HG02970 (cell line): ENCODE measurements around the gene DYNC1H1.

ENCODE experiments used
- ATAC-seq: cut with Tn5 transposase; IDR thresholded peaks from one replicate; pipeline ENCODE4 v1.9.1; 2021; ENCODE audit warnings: mild to moderate bottlenecking, moderate library complexity, moderate number of reproducible peaks; ENCODE audit not compliant: unreplicated experiment, low FRiP score

The DYNC1H1 gene

GRCh38 chr14:102028733-102029132, 64.4 kb downstream of the DYNC1H1 start:
- no peak for ATAC-seq

GRCh38 chr14:102029956-102030355, 65.6 kb downstream of the DYNC1H1 start:
- ATAC-seq = no peak

DNA sequence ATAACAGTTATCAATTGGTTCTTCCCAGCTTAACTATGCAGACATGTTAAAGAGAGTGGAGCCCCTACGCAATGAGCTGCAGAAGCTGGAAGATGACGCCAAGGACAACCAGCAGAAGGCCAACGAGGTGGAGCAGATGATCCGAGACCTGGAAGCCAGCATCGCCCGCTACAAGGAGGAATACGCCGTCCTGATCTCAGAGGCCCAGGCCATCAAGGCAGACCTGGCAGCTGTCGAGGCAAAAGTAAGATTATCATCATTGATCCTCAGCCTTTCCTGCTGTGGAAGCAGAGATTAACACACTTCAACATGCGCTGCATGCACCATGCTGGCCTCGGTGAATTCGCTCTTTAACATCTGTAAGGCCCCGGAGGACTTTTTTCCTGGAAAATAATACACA, 68.9 kb downstream of the DYNC1H1 start:
- ATAC-seq = no peak

DNA sequence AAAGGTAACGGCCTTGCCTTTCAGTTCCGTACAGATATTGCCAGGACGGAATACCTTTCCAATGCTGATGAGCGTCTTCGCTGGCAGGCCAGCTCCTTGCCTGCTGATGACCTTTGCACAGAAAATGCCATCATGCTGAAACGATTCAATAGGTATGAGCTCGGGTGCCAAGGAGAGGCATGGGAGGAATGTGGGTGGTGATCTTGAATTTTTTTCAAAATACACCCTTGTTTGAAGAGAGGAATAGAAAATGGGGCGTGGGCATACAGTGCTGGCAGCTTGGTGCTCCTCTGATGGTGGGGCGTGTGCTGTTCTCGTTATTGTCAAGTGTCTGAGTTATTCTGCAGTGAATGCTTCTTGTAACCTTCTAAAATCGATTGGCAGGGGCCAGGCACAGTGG, 69.9 kb downstream of the DYNC1H1 start:
- ATAC-seq = no peak

DNA sequence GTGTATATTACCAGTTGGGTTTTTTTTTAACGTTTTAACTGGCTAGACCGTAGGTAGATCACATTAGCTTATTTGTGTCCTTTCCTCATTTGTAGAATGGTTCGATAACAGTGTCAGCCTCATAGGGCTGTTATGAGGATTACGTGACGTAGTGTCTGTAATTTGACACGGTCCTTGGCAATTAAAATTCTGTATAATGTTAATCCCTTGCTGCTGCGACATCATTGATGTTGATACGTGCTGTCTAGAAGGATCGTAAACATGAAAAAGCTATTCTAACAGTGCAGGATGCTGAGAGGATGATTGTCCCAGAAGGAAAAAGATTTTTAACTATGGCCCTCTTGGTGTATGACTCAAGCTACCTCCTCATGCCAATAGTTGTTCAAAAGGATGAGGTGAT, 71.5 kb downstream of the DYNC1H1 start:
- no peak for ATAC-seq

DNA sequence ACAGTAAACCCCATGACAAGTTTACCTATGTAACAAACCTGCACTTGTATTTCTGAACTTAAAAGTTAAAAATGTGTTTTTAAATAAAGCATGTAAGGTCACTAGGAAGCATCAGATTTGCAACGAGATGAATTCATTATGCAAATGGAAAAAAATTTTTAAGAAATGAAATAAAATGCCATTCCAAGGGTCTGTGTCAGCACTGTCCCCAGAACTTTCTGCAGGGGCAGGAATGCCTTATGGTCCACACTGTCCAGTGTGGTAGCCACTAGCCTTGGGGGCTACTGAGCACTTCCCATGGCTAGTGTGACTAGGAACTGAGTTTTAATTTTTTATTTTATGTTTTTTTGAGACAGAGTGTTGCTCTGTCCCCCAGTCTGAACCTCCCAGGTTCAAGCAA, 73.3 kb downstream of the DYNC1H1 start:
- no peak for ATAC-seq

DNA sequence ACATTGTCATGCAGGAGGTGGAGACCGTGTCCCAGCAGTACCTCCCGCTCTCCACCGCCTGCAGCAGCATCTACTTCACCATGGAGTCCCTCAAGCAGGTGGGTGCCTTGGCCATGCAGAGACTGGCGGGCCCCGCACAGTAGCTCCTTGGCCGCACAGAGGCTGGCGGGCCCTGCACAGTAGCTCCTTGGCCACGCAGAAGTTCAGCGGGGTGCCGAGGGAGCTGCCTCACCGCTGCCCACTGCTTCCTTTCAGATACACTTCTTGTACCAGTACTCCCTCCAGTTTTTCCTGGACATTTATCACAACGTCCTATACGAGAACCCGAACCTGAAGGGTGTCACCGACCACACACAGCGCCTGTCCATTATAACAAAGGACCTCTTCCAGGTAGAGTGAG, 74.8 kb downstream of the DYNC1H1 start:
- ATAC-seq = no peak

GRCh38 chr14:102040153-102040552, 75.8 kb downstream of the DYNC1H1 start:
- ATAC-seq = no peak

DNA sequence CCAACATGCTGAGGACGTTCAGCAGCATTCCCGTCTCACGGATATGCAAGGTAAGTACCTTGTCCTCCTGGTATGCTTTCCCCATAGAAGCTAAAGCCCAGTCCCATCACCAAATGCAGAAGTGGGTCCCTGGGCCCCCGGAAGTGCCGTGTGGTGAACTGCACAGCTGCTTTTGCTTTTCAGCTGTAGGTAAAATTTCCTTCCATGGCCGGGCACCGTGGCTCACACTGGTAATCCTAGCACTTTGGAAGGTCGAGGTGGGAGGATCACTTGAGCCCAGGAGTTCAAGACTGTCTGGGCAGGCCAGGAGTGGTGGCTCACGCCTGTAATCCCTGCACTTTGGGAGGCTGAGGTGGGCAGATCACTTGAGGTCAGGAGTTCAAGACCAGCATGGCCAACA, 78.3 kb downstream of the DYNC1H1 start:
- no peak for ATAC-seq

GRCh38 chr14:102043251-102044025, 79.1 kb downstream of the DYNC1H1 start:
- no peak for ATAC-seq

DNA sequence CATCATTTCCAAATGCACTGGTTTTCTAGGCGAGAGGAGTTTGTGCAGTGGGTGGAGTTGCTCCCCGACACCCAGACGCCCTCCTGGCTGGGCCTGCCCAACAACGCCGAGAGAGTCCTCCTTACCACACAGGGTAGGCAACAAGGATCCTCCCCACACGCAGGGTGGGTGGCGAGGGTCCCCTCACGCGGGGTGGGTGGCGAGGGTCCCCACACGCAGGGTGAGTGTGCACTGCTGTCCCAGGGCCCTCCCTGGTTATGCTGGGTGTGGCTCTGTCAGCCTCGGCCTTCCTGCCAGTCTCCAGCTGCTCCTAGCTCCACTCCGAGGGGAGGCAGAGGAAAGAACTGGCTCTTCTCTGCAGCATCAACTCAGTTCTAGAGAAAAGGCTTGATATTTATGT, 80.2 kb downstream of the DYNC1H1 start:
- ATAC-seq = no peak

- no peak for ATAC-seq
These were observed 82.2 kb downstream of the DYNC1H1 start for GRCh38 chr14:102046337-102047278.

- ATAC-seq = no peak
These were observed 83.6 kb downstream of the DYNC1H1 start for GRCh38 chr14:102047808-102048540.

DNA sequence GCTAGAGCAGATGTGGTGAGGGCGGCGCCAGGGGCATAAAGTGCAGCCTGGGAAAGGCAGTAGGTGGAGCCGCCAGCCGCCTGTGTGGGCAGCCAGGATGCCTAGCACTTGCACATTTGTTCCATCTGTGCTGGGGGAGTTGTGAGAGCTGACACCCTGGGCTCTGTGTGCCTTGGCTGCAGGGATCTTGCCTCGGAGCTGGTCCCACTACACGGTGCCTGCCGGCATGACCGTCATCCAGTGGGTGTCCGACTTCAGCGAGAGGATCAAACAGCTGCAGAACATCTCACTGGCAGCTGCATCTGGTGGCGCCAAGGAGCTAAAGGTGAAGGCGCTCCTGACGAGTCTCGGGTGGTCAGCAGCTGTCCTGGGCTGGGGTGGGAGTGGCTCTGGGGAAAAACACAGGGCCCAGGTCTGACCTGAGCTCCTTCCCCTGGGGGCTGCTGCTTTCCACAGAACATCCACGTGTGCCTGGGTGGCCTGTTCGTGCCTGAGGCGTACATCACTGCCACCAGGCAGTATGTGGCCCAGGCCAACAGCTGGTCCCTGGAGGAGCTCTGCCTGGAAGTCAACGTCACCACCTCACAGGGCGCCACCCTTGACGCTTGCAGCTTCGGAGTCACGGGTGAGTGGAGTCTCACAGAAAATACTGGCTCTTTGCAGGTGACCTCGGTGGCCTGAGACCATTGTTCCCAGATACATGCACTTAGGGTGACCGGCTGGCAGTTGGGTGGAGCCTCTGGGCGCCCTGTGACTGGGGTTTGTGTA, 85.1 kb downstream of the DYNC1H1 start:
- no peak for ATAC-seq

DNA sequence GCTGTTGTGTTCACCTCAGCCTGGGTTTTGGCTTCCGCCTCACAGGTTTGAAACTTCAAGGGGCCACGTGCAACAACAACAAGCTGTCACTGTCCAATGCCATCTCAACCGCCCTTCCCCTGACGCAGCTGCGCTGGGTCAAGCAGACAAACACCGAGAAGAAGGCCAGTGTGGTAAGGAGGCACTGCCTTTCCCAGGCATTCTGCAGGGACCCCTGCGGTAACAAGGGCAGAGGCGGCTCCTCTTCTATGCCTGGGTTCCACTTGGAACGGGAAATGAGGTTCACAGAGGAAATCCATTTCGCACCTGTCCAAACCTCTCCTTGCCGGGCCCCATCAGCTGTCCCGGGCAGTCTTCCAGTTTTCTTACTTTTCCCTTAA, 85.6 kb downstream of the DYNC1H1 start:
- no peak for ATAC-seq

GRCh38 chr14:102050625-102051024, 86.3 kb downstream of the DYNC1H1 start:
- ATAC-seq = no peak

DNA sequence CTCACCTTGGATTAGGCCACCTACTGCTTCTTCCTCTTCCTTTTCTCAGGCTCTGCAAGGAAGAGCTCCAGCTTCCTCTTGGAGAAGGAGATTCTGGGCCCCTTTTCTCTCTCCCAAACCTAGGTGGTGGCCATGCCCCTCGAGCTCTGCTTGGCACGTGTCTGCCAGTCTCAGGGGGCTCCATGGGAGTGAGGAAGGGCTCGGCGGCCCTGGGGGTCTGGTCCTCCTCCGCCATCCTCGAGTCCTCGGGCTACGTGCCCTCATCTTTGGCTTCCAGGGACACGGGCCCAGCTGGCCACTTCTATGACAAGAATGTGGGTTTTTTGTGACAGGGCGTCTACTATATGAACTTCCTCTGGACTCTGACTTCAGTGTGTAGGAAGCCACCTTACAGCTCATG, 88.1 kb downstream of the DYNC1H1 start:
- ATAC-seq = no peak

DNA sequence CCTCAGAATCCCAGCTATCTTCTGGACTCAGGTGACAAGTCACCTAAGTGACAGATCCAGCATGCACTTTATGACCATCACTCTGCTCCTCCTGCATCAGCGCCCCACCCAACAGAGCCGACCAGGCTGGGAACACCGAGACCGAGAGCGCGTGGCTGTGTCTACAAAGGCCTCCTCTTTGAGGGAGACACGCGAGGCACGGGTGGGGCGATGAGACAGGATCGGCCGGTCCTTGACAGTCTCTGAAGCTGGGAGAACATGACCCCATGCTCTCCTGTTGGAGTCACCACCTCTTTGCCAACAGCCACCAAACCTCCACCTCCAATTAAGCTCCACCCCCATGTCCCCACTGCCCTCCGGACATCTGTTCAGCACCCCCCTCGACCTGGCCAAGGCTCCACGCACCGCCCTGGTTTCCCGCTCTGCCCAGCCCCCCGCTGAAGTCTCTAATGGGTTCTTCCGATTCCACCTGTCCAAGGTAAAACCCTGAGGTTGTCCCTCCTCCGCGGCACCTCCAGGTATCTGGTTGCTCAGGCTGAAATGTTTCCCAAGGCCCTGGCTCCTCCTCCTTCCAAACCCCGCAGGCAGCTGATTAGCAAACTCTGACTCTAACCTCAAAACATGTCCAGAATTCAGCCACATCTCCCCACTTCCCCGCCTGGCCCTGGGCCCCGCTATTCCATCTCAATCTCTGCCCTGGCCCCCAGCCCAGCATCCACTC, 91.0 kb downstream of the DYNC1H1 start:
- ATAC-seq = no peak

DNA sequence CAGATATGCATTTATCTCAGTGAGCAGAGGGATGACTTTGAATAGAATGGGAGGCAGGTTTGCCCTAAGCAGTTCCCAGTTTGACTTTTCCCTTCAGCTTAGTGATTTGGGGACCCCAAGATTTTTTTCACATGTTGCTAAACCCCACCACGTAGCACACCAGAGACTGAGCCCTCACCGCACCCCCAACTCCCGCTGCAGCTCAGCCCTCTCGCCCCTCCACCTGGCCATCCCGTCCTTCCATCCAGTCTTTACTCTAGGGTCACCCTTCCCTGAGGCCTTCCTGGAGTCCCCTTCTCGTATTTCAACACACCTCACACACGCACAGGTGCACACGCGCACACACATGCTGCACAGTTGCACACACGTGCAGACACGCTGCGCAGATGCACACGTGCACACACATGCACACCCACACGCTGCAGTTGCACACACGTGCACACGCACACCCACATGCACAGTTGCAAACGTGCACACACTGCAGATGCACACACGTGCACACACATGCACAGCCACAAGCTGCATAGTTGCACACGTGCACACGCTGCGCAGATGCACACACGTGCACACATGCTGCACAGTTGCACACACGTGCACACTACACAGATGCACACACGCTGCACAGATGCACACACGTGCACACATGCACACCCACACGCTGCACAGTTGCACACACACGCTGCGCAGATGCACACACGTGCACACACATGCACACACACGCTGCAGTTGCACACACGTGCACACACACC, 92.5 kb downstream of the DYNC1H1 start:
- no peak for ATAC-seq
